ENCODE results near the gene CIRBP. TPM values are rescaled to one million over a fixed set of nuclear protein-coding genes. Genes with fewer than 3 reads are reported as not detected.

Gene CIRBP
- total and polyA plus RNA-seq, 2 of the 13 experiments (the other 11 are each of a cell fraction or from before 2014, with no cell fraction given) = 133 to 140 TPM

- peak; percentile 63; the same call in 1 of the 2 replicates for TF ChIP-seq YEATS2 (CRISPR knock-in tag; IDR thresholded peaks at IDR 0.05; ENCODE audit: borderline replicate concordance)
- TF ChIP-seq PCBP2 (optimal IDR thresholded peaks at IDR 0.05; ENCODE audit: low read depth, low read length, poor library complexity, severe bottlenecking) = no peak
- peak; percentile 99 for TF ChIP-seq ZC3H13 (CRISPR knock-in tag; IDR thresholded peaks at IDR 0.05)
- TF ChIP-seq ZBTB2 (CRISPR knock-in tag; IDR thresholded peaks at IDR 0.05; ENCODE audit: low read depth) = peak; percentile 96
- no peak for TF ChIP-seq DBP (CRISPR knock-in tag; IDR thresholded peaks at IDR 0.05; ENCODE audit: not compliant biosample characterization)
- no peak for TF ChIP-seq FOXO1 (CRISPR knock-in tag; IDR thresholded peaks at IDR 0.05)
- TF ChIP-seq ZNF496 (CRISPR knock-in tag; IDR thresholded peaks at IDR 0.05; ENCODE audit: insufficient replicate concordance) = no peak
- TF ChIP-seq POLR2AphosphoS2 (IDR thresholded peaks at IDR 0.05; ENCODE audit: low read depth, low read length) = no peak
- TF ChIP-seq ATF2 (CRISPR knock-in tag; IDR thresholded peaks at IDR 0.05) = 0 out of 2 replicates have a peak, but pooled peaks have one; percentile 4
- TF ChIP-seq ZNF776 (CRISPR knock-in tag; IDR thresholded peaks at IDR 0.05) = peak; percentile 97
- no peak for TF ChIP-seq HNRNPK (IDR thresholded peaks at IDR 0.05; ENCODE audit: low read depth, low read length, poor library complexity, severe bottlenecking)
- TF ChIP-seq ZNF256 (CRISPR knock-in tag; conservative IDR thresholded peaks at IDR 0.05) = no peak
- TF ChIP-seq ZNF326 (CRISPR knock-in tag; IDR thresholded peaks at IDR 0.05; ENCODE audit: borderline replicate concordance) = peak; percentile 39; the same call in 1 of the 2 replicates
- TF ChIP-seq SRSF9 (IDR thresholded peaks at IDR 0.05; ENCODE audit: borderline replicate concordance, insufficient read depth, low read depth, low read length, poor library complexity, severe bottlenecking) = no peak
- TF ChIP-seq JARID2 (CRISPR knock-in tag; IDR thresholded peaks at IDR 0.05; ENCODE audit: insufficient replicate concordance) = no peak
- no peak for TF ChIP-seq ZFP41 (CRISPR knock-in tag; IDR thresholded peaks at IDR 0.05; ENCODE audit: borderline replicate concordance)
- no peak for TF ChIP-seq SMYD3 (CRISPR knock-in tag; IDR thresholded peaks at IDR 0.05)
- TF ChIP-seq ZNF17 (CRISPR knock-in tag; IDR thresholded peaks at IDR 0.05) = no peak
- TF ChIP-seq ZC3H4 (CRISPR knock-in tag; IDR thresholded peaks at IDR 0.05; ENCODE audit: borderline replicate concordance) = no peak
- no peak for TF ChIP-seq NFAT5 (CRISPR knock-in tag; IDR thresholded peaks at IDR 0.05)
Measured at GRCh38 chr19:1275260-1275975, 6.3 kb downstream of the CIRBP start, which contains the start of gene FAM174C (continued).

Measured in HepG2 (cell line).